ENCODE data around the gene PPIG. TPM values are rescaled to one million over a fixed set of nuclear protein-coding genes. Genes with fewer than 3 reads are reported as not detected.
"Not testable (repeated sequence)": the region's sequence is repeated elsewhere in the genome, so short reads cannot be mapped to it uniquely, and the experiment has no call there.

PPIG gene
- total RNA-seq, 1 donor = 25.3 TPM

GRCh38 chr2:169609264-169609663 is 25.1 kb downstream of the PPIG start:
- Histone ChIP-seq H3K36me3 (ENCODE audit: insufficient read depth, low read length) (peaks cover 64% of the 10 kb centered on the region), H3K4me2 (ENCODE audit: insufficient read depth, low read length) (no peak overlapping the region)
- TF ChIP-seq CTCF (IDR thresholded peaks at IDR 0.05; ENCODE audit: extremely low read depth, low read depth, low read length) = no peak

GRCh38 chr2:169613876-169614275 is 29.7 kb downstream of the PPIG start:
- Histone ChIP-seq H3K36me3 (ENCODE audit: insufficient read depth, low read length) (peaks cover 61% of the 10 kb centered on the region), H3K79me2 (ENCODE audit: insufficient read depth, low read length) (peaks cover 27% of the 10 kb centered on the region), H4K20me1 (ENCODE audit: insufficient read depth, low read length) (no peaks in the 10 kb centered on the region), H3K27ac (ENCODE audit: low read depth, low read length) (no peak overlapping the region), H3K4me3 (ENCODE audit: insufficient read depth, low read length) (no peak overlapping the region), H3K4me2 (ENCODE audit: insufficient read depth, low read length) (no peak overlapping the region), H3K4me1 (ENCODE audit: insufficient read depth, low read length) (no peaks in the 10 kb centered on the region), H2AFZ (ENCODE audit: low read length) (no peak overlapping the region), H3K27me3 (ENCODE audit: insufficient read depth, low read length) (no peaks in the 10 kb centered on the region), H3K9me3 (ENCODE audit: low read depth, low read length) (no peaks in the 10 kb centered on the region)
- no peak for TF ChIP-seq CTCF (IDR thresholded peaks at IDR 0.05; ENCODE audit: extremely low read depth, low read depth, low read length)
- DNase-seq (ENCODE audit: insufficient read length, low spot score, missing footprints) = no peak

More at GRCh38 chr2:169609264-169609663, 25.1 kb downstream of the PPIG start:
- peaks cover 2% of the 10 kb centered on the region for H3K79me2 ChIP-seq (ENCODE audit: insufficient read depth, low read length)
- H3K27me3 ChIP-seq (ENCODE audit: insufficient read depth, low read length) = no peaks in the 10 kb centered on the region
- H3K4me1 ChIP-seq (ENCODE audit: insufficient read depth, low read length) = no peaks in the 10 kb centered on the region
- H3K4me3 ChIP-seq (ENCODE audit: insufficient read depth, low read length) = no peak overlapping the region
- no peak for DNase-seq (ENCODE audit: insufficient read length, low spot score, missing footprints)
- no peak overlapping the region for H2AFZ ChIP-seq (ENCODE audit: low read length)
- no peaks in the 10 kb centered on the region for H3K9me3 ChIP-seq (ENCODE audit: low read depth, low read length)
- no peak overlapping the region for H3K27ac ChIP-seq (ENCODE audit: low read depth, low read length)
- no peaks in the 10 kb centered on the region for H4K20me1 ChIP-seq (ENCODE audit: insufficient read depth, low read length)

GRCh38 chr2:169615982-169616381 is 31.8 kb downstream of the PPIG start:
- Histone ChIP-seq H3K36me3 (ENCODE audit: insufficient read depth, low read length) (peaks cover 40% of the 10 kb centered on the region), H3K79me2 (ENCODE audit: insufficient read depth, low read length) (peaks cover 35% of the 10 kb centered on the region)
- H4K20me1 ChIP-seq (ENCODE audit: insufficient read depth, low read length); H2AFZ ChIP-seq (ENCODE audit: low read length); H3K4me2 ChIP-seq (ENCODE audit: insufficient read depth, low read length); H3K9me3 ChIP-seq (ENCODE audit: low read depth, low read length); H3K4me1 ChIP-seq (ENCODE audit: insufficient read depth, low read length); H3K27me3 ChIP-seq (ENCODE audit: insufficient read depth, low read length); H3K4me3 ChIP-seq (ENCODE audit: insufficient read depth, low read length); H3K27ac ChIP-seq (ENCODE audit: low read depth, low read length); DNase-seq (ENCODE audit: insufficient read length, low spot score, missing footprints): not testable (repeated sequence)

- Histone ChIP-seq H3K4me3 (ENCODE audit: insufficient read depth, low read length) (no peak overlapping the region), H4K20me1 (ENCODE audit: insufficient read depth, low read length) (no peaks in the 10 kb centered on the region), H3K27me3 (ENCODE audit: insufficient read depth, low read length) (no peaks in the 10 kb centered on the region), H3K9me3 (ENCODE audit: low read depth, low read length) (no peaks in the 10 kb centered on the region), H3K79me2 (ENCODE audit: insufficient read depth, low read length) (peaks cover 37% of the 10 kb centered on the region), H3K36me3 (ENCODE audit: insufficient read depth, low read length) (peaks cover 20% of the 10 kb centered on the region), H2AFZ (ENCODE audit: low read length) (no peak overlapping the region), H3K4me1 (ENCODE audit: insufficient read depth, low read length) (no peaks in the 10 kb centered on the region), H3K4me2 (ENCODE audit: insufficient read depth, low read length) (no peak overlapping the region), H3K27ac (ENCODE audit: low read depth, low read length) (no peak overlapping the region)
- TF ChIP-seq CTCF (IDR thresholded peaks at IDR 0.05; ENCODE audit: extremely low read depth, low read depth, low read length) = no peak
- DNase-seq (ENCODE audit: insufficient read length, low spot score, missing footprints) = no peak
Observed at GRCh38 chr2:169619946-169620345, 35.8 kb downstream of the PPIG start.

Measured in osteoblast (primary cell).